Stimulated activated naive CD8-positive, alpha-beta T cell treated with anti-CD3 and anti-CD28 coated beads, Interleukin-15, Interleukin-2, amounts not matched to agents 100 ng/mL and 50 ng/mL, for 24 hours (primary cell): ENCODE measurements around the gene HRNR.

Experiments used
- H3K27ac Mint-ChIP-seq: one replicate; pipeline ENCODE4 v1.8.0; 2021; ENCODE audit warnings: mild to moderate bottlenecking, mixed read lengths
- H3K27me3 Mint-ChIP-seq: one replicate; pipeline ENCODE4 v1.8.0; 2021; ENCODE audit warnings: mixed read lengths
- H3K36me3 Mint-ChIP-seq: one replicate; pipeline ENCODE4 v1.8.0; 2021; ENCODE audit warnings: low read depth, mixed read lengths
- H3K4me1 Mint-ChIP-seq: one replicate; pipeline ENCODE4 v1.8.0; 2021; ENCODE audit warnings: low read depth, mixed read lengths
- H3K4me3 Mint-ChIP-seq: one replicate; pipeline ENCODE4 v1.8.0; 2021; ENCODE audit warnings: mild to moderate bottlenecking, mixed read lengths
- H3K9me3 Mint-ChIP-seq: one replicate; pipeline ENCODE4 v1.8.0; 2021; ENCODE audit warnings: mixed read lengths

The HRNR gene

GRCh38 chr1:152198982-152199381, 25.0 kb downstream of the HRNR start:
- Mint-ChIP-seq H3K9me3 (no peaks in the 10 kb centered on the region), H3K27me3 (peaks cover 9% of the 10 kb centered on the region), H3K27ac (no peak overlapping the region), H3K36me3 (no peaks in the 10 kb centered on the region), H3K4me3 (no peak overlapping the region), H3K4me1 (no peaks in the 10 kb centered on the region)

- H3K27ac Mint-ChIP-seq = no peak overlapping the region
- H3K4me3 Mint-ChIP-seq = no peak overlapping the region
- no peaks in the 10 kb centered on the region for H3K4me1 Mint-ChIP-seq
- H3K36me3 Mint-ChIP-seq = no peaks in the 10 kb centered on the region
- H3K27me3 Mint-ChIP-seq = peaks cover 9% of the 10 kb centered on the region
- no peaks in the 10 kb centered on the region for H3K9me3 Mint-ChIP-seq
Measured at GRCh38 chr1:152197361-152197941, 26.5 kb downstream of the HRNR start.

DNA sequence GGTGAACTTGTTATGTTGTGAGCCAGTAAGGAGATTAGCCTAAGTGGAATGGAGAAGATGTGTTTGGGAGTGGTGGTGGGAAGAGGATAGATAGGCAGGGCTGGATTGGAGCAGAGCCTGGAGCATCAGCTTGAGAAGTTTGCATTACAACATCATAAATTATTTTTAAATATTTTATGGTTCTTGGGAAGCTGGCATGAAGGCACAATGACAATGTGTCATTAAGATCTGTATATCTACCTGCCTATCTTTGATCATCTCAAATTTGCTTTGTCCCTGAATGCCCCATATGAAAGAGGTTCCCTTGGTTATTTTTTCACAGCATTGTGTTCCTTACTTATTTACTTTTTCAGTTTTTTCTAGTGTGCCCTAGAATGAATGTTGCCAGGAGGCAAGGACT, 32.3 kb downstream of the HRNR start:
- no peak overlapping the region for H3K27ac Mint-ChIP-seq
- no peaks in the 10 kb centered on the region for H3K36me3 Mint-ChIP-seq
- no peak overlapping the region for H3K4me3 Mint-ChIP-seq
- H3K4me1 Mint-ChIP-seq = peaks cover 13% of the 10 kb centered on the region
- H3K27me3 Mint-ChIP-seq = no peaks in the 10 kb centered on the region
- H3K9me3 Mint-ChIP-seq = no peaks in the 10 kb centered on the region

GRCh38 chr1:152191260-152191659, 32.7 kb downstream of the HRNR start:
- Mint-ChIP-seq H3K27ac (no peak overlapping the region), H3K27me3 (no peaks in the 10 kb centered on the region), H3K36me3 (no peaks in the 10 kb centered on the region), H3K9me3 (no peaks in the 10 kb centered on the region), H3K4me3 (no peak overlapping the region), H3K4me1 (peaks cover 13% of the 10 kb centered on the region)

- no peaks in the 10 kb centered on the region for H3K36me3 Mint-ChIP-seq
- H3K27me3 Mint-ChIP-seq = no peaks in the 10 kb centered on the region
- H3K4me3 Mint-ChIP-seq = no peak overlapping the region
- H3K9me3 Mint-ChIP-seq = no peaks in the 10 kb centered on the region
- H3K27ac Mint-ChIP-seq = no peak overlapping the region
- H3K4me1 Mint-ChIP-seq = peaks cover 13% of the 10 kb centered on the region
Measured at GRCh38 chr1:152190589-152190988, 33.4 kb downstream of the HRNR start.

- peak overlapping the region; percentile 84 for H3K4me3 Mint-ChIP-seq
- H3K4me1 Mint-ChIP-seq = peaks cover 18% of the 10 kb centered on the region
- H3K36me3 Mint-ChIP-seq = no peaks in the 10 kb centered on the region
- H3K27me3 Mint-ChIP-seq = peaks cover 7% of the 10 kb centered on the region
- peak overlapping the region; percentile 78 for H3K27ac Mint-ChIP-seq
- H3K9me3 Mint-ChIP-seq = no peaks in the 10 kb centered on the region
Measured at GRCh38 chr1:152189657-152190442, 34.1 kb downstream of the HRNR start.

- peak overlapping the region; percentile 78 for H3K27ac Mint-ChIP-seq
Measured at GRCh38 chr1:152188673-152189591, 35.1 kb downstream of the HRNR start.

DNA sequence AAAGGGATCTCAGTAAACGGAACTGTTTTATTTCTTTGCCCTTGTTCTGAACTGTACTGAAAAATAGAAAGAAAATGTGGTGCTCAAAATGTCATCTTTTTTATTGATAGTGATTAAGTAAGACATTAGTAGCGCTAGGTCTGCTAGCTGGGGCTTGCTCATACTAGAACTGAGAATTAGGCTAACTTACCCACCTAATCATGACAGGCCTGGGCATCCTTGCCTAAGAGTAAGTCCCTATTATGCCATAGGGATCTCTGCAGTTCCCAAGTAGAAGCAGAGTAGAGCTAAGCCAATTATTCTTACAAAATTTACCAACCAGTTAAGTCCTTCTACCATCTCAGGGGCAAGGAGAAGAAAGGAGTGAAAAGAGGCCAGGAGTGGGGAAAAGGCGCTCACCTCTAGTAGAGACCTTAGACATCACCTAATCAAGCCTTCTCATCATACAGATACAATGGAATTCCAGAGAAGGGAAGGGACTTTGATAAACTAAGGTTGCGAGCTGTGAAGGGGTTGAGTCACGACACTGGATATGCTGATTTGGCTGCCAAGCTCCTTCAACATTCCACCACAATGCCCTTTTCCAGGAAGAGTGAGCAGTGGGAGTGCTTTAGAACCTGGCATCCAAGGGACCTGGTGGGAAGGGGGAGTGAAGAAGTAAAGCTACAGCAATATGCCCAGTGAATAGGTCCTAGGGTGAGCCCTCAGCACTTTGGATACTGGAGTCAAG, 37.3 kb downstream of the HRNR start:
- H3K4me3 Mint-ChIP-seq = no peak overlapping the region
- H3K27ac Mint-ChIP-seq = no peak overlapping the region
- H3K36me3 Mint-ChIP-seq = no peaks in the 10 kb centered on the region
- H3K9me3 Mint-ChIP-seq = no peaks in the 10 kb centered on the region
- H3K4me1 Mint-ChIP-seq = peaks cover 18% of the 10 kb centered on the region
- H3K27me3 Mint-ChIP-seq = peaks cover 8% of the 10 kb centered on the region

More at GRCh38 chr1:152188673-152189591, 35.1 kb downstream of the HRNR start:
- Mint-ChIP-seq H3K9me3 (no peaks in the 10 kb centered on the region), H3K4me1 (peaks cover 18% of the 10 kb centered on the region), H3K36me3 (no peaks in the 10 kb centered on the region), H3K4me3 (peak overlapping the region; percentile 84), H3K27me3 (peaks cover 8% of the 10 kb centered on the region)

GRCh38 chr1:152185544-152186391, 38.2 kb downstream of the HRNR start:
- H3K4me1 Mint-ChIP-seq = peaks cover 18% of the 10 kb centered on the region
- peaks cover 8% of the 10 kb centered on the region for H3K27me3 Mint-ChIP-seq
- no peak overlapping the region for H3K4me3 Mint-ChIP-seq
- H3K27ac Mint-ChIP-seq = no peak overlapping the region
- H3K9me3 Mint-ChIP-seq = no peaks in the 10 kb centered on the region
- no peaks in the 10 kb centered on the region for H3K36me3 Mint-ChIP-seq

- no peak overlapping the region for H3K27ac Mint-ChIP-seq
- no peaks in the 10 kb centered on the region for H3K36me3 Mint-ChIP-seq
- H3K27me3 Mint-ChIP-seq = peaks cover 8% of the 10 kb centered on the region
- H3K4me1 Mint-ChIP-seq = peaks cover 5% of the 10 kb centered on the region
- H3K4me3 Mint-ChIP-seq = no peak overlapping the region
- H3K9me3 Mint-ChIP-seq = no peaks in the 10 kb centered on the region
Measured at GRCh38 chr1:152182944-152183361, 41.0 kb downstream of the HRNR start.

DNA sequence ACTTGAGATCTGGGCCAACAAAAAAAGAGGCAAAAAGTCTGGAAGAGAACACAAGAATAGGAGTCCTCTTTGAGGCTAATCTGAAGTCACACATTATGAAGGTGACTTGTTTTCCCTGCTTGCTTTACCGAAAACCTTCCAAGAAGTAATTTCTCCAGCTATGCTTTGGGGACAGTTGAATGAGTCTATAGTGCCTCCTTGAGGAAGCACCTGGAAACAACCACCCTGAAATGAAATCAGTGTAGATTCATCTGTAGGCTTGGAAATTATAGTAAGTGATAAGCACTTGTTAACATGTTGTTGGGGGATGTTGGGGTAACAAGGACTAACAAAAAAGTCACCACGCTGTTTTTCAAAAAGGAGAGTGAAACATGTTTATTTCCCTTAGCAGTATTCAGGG, 41.6 kb downstream of the HRNR start:
- Mint-ChIP-seq H3K27me3 (peaks cover 8% of the 10 kb centered on the region), H3K27ac (no peak overlapping the region), H3K36me3 (no peaks in the 10 kb centered on the region), H3K4me1 (peaks cover 5% of the 10 kb centered on the region), H3K9me3 (no peaks in the 10 kb centered on the region), H3K4me3 (no peak overlapping the region)

DNA sequence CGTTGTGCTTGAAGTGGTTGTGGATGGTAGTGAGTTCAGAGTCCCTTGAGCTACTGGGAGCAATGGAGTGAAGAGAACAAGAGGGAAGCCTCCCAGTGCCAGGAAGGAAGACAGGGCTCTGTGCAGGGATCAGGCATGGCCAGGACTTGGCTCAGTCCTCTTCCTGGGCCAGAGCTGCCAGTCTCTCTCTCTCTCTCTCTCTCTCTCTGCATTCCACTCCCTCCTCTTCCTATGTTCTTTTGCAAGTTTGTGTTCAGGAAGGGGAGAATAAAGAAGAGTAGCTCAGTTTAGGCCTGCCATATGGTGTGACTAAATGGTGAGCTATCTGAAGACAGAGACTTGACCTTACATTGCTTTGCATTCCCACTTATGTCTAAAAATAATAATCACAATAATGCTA, 44.4 kb downstream of the HRNR start:
- no peak overlapping the region for H3K4me3 Mint-ChIP-seq
- no peaks in the 10 kb centered on the region for H3K36me3 Mint-ChIP-seq
- peaks cover 3% of the 10 kb centered on the region for H3K9me3 Mint-ChIP-seq
- no peaks in the 10 kb centered on the region for H3K4me1 Mint-ChIP-seq
- H3K27ac Mint-ChIP-seq = no peak overlapping the region
- H3K27me3 Mint-ChIP-seq = peaks cover 9% of the 10 kb centered on the region

DNA sequence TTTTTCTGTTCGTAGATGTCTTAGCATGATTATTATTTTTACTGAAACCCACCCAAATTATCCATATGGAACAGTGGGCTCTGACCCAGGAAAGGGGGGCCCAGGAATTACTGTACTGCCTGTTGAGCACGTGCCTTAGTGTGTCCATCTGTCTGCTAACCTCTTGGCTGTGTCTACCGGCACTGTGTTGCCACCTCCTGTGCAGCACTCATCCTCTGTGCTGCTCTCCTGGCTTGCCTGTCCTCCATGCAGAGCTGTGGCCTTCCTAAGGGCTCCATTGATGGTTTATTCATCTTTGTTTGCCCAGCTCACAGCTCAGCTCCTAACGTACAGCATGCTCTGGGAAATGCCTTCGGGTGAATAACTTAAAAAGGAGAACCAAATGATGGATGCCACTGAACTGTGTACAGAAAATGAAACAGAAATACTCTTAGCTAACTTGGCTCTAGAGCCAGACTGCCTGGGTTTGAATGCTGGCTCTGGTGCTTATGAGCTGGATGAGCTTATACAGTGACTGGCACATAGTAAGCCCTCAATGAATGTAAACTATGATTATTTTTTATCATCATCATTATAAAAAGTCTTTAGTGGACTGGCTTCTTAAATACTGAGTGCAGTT, 53.6 kb downstream of the HRNR start:
- no peaks in the 10 kb centered on the region for H3K9me3 Mint-ChIP-seq
- no peak overlapping the region for H3K4me3 Mint-ChIP-seq
- no peaks in the 10 kb centered on the region for H3K36me3 Mint-ChIP-seq
- H3K4me1 Mint-ChIP-seq = peaks cover 7% of the 10 kb centered on the region
- no peaks in the 10 kb centered on the region for H3K27me3 Mint-ChIP-seq
- no peak overlapping the region for H3K27ac Mint-ChIP-seq
